Measurements from ENCODE around the gene NECTIN1.
"Not testable (repeated sequence)": the region's sequence is repeated elsewhere in the genome, so short reads cannot be mapped to it uniquely, and the experiment has no call there.

NECTIN1 gene

GRCh38 chr11:119616586-119617339, 112.2 kb downstream of the NECTIN1 start:
- no peak for DNase-seq (ENCODE audit: low read depth)

DNA sequence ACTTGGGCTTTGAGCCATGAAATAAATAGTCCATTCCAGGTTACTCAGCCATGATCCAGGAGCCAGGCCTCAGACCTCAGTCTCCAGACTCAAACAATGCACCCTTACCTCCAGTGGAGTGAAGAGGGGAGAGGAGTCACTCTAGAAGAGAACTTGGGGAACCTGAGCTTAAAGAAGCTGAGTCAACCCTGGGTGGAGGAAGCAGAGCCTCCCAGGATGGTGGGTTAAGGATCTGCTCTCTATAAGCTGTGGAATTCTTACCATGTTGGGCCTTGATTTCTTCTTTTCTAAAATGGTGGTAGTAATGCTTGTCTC, 113.2 kb downstream of the NECTIN1 start:
- DNase-seq (ENCODE audit: low read depth) = no peak

- no peak for DNase-seq (ENCODE audit: low read depth)
These were observed 113.8 kb downstream of the NECTIN1 start for GRCh38 chr11:119615003-119615881.

DNA sequence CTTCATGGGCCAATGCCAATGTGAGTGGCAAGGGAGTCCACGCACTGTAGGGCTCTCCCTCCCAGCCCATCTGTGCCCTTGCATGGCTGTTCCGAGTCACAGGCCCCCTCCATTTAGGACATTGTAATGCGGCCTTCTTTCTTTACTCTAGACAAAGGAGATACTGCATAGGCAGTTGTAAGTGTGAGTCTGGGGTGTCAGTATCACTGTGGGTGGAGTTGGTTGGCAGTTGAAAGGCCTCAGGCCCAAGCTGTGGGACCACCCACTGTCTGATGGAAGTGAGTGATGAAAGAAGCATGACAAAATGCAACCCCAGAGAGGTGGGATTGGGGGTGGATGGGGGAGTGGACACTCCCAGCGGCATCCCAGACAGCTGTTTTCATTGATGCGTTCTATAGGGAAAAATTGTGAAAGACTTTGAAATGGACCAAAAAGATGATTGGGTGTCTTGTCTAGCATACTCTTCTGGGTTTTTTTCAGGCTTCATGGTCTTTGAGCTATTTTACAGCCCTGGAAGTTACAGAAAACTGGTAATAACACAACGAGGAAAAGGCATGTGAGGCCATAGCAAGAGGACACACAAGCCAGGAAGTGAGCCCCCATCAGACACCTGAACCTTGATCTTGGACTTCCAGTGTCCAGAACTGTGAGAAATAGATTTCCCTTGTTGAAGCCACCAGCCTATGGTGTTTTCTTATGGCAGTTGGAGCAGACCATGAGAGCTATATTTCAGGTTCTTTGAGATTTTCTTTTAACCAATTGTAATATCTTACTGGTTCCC, 114.6 kb downstream of the NECTIN1 start:
- no peak for DNase-seq (ENCODE audit: low read depth)

GRCh38 chr11:119612814-119613213, 116.2 kb downstream of the NECTIN1 start:
- DNase-seq (ENCODE audit: low read depth) = no peak

GRCh38 chr11:119610836-119611426, 118.1 kb downstream of the NECTIN1 start:
- DNase-seq (ENCODE audit: low read depth) = no peak

- DNase-seq (ENCODE audit: low read depth) = no peak
These were observed 120.2 kb downstream of the NECTIN1 start for GRCh38 chr11:119608781-119609180.

DNA sequence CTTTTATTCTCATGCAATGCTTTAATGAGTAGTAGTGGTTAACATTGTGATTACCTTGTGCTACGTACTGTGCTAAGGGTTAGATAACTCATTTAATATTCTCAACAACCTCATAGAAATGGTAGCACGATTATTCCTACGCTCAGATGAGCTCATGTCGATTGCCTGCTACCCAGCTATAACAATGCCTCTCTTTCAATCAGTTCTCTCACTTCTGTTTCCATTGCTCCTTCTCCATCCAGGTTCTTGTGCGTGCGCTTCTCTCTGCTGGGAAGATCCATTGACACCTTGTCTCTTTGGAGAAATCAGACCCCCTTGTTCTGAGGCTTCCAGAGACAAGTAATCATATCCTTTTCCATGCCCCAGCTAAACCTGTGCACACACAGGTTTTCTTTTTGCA, 120.8 kb downstream of the NECTIN1 start:
- DNase-seq (ENCODE audit: low read depth) = no peak

DNA sequence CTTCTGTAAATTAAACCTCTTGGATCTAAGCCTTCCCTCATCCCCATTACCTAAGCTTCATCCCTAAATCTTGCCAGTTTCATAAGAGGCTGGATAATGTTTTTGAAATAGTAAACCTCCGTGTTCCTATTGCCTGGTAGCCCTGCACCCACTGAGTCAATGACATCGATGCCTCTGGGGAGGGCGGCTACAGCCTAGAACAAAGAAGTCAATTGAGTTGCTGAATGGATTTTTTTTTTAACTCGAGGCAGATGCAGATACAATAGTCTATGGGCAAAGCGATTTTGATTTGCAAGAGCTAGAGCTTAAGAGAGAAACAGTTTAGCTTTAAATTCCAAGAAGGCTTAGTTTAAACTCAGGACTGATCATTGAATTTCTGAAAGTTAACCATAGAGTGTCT, 121.3 kb downstream of the NECTIN1 start:
- DNase-seq (ENCODE audit: low read depth) = no peak

DNA sequence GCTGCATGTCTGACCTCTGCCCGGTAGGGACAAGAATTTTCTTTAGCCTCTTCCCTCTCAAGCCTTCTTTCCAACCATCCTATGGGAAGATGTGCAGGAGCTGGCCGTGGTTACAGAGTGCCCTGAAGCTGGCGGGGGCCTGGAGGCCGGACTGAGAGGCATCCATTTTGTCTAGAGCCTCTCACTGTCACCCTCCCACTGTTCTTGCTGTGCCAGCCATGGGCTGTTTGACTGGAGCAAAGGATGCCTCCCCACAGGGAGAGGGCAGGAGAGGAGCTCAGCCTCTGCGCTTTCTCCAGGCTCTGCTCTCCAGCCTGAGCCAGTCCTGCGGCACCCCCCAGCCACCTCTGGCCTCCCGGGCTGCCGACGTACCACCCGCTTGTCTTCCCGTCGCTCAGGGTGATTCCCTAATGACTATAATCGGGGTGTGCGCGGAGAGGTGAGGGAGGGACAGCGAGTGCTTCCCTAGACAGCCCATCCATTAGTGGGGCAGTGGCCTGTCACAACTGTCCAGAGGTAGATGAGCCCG, 123.8 kb downstream of the NECTIN1 start:
- DNase-seq (ENCODE audit: low read depth) = no peak

- DNase-seq (ENCODE audit: low read depth) = no peak
These were observed 126.1 kb downstream of the NECTIN1 start for GRCh38 chr11:119602745-119603373.

- DNase-seq (ENCODE audit: low read depth) = no peak
These were observed 129.0 kb downstream of the NECTIN1 start for GRCh38 chr11:119599864-119600541.

DNA sequence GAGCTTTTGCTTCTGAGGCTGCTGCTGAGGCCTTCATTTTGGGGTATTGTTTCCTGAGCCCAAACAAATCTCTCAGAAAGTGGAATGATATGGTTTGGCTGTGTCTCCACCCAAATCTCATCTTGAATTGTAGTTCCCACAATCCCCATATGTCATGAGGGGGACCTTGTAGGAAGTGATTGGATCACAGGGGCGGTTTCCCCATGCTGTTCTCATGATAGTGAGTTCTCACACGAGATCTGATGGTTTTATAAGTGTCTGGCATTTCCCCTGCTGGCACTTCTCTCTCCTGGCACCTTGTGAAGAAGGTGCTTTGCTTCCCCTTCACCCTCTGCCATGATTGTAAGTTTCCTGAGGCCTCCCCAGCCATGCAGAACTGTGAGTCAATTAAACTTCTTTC, 133.1 kb downstream of the NECTIN1 start:
- not testable (repeated sequence) for DNase-seq (ENCODE audit: low read depth)

- no peak for DNase-seq (ENCODE audit: low read depth)
These were observed 134.3 kb downstream of the NECTIN1 start for GRCh38 chr11:119594639-119595249.

DNA sequence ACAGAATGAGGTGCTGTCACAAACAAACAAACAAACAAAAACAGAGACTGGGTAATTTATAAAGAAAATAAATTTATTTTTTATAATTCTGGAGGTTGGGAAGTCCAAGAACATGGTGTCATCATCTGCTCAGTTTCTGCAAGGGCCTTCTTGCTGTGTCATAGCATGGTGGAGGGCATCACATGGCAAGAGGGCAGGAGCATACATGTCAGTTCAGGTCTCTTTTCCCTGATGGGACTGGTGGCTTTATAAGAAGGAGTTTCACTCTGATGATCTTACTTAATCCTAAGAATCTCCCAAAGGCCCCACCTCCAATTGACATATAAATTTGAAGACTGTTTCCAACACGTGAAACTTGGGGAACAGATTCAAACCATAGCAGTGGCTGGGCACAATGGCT, 135.7 kb downstream of the NECTIN1 start:
- DNase-seq (ENCODE audit: low read depth) = no peak

DNA sequence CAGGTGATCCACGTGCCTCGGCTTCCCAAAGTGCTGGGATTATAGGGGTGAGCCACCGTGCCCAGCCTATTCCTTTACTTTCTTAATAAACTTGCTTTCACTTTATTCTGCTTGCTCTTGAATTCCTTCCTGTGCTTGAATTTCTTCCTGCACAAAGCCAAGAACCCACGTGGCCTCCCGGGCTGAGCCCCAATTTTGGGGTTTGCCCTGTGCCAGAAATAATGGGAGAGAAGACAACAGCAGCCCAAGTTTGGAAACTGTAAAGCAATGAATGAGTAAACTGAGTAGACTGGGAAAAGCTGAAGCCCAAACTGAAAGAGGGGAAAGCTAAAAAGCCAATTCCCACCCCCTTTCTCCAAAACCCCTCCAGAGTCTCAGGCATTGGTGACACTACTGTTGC, 136.4 kb downstream of the NECTIN1 start:
- no peak for DNase-seq (ENCODE audit: low read depth)

DNA sequence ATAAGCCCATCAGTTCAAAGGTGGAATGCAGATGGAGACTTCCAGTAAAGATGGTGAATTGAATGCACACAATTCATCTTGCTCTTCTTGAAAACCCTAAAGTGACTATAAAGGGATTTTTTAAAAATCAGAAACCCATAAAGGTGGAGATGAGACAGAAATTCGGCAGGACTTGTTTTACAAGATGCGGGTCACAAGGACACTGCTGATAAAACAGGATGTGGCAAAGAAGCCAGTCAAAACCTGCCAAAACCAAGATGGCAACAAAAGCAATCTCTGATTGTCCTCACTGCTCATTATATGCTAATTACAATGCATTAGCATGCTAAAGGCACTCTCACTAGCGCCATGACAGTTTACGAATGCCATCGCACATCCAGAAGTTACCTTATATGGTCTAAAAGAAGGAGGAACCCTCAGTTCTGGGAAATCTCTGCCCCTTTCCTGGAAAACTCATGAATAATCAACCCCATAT, 137.1 kb downstream of the NECTIN1 start:
- DNase-seq (ENCODE audit: low read depth) = no peak

- DNase-seq (ENCODE audit: low read depth) = no peak
These were observed 138.2 kb downstream of the NECTIN1 start for GRCh38 chr11:119590651-119591351.

GRCh38 chr11:119589001-119589400, 140.0 kb downstream of the NECTIN1 start:
- no peak for DNase-seq (ENCODE audit: low read depth)

Measured in activated gamma-delta T cell treated with anti-CD3 and anti-CD28 coated beads, Interleukin-2, amount 50 U/mL, for 16 hours (primary cell).